HG02678 (cell line): ENCODE measurements around the gene SHKBP1.

ENCODE experiments used
- ATAC-seq: cut with Tn5 transposase; IDR thresholded peaks from one replicate; pipeline ENCODE4 v1.9.1; 2021; ENCODE audit warnings: mild to moderate bottlenecking, moderate library complexity; ENCODE audit not compliant: unreplicated experiment

SHKBP1 gene

DNA sequence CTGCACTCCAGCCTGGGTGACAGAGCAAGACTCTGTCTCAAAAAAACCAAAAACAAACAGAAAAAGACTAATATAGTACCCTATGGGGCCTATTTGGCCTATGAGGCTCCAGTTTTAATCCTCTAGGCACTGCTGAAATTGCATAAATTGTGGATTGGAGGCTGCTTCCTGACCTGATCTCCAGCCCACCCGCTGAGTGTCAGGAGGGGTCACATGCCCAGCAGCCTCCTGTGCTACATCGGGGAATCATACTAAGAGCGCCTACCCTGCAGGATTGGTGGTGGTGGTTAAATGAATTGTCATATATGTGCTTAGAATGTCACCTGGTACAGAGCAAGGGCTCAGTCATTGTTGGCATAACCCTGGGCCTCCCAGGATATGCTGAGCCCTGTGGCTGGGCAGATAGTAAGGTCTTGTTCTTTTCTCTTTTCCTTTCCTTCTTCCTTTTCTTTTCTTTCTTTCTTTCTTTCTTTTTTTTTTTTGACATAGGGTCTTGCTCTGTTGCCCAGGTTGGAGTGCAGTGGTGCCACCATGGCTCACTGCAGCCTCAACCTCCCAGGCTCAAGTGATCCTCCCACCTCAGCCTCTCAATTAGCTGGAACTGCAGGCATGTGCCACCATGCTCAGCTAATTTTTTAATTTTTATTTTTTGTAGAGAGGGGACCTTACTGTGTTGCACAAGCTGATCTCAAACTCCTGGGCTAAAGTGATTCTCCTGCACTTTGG lies 55.8 kb downstream of the SHKBP1 start:
- no peak for ATAC-seq

DNA sequence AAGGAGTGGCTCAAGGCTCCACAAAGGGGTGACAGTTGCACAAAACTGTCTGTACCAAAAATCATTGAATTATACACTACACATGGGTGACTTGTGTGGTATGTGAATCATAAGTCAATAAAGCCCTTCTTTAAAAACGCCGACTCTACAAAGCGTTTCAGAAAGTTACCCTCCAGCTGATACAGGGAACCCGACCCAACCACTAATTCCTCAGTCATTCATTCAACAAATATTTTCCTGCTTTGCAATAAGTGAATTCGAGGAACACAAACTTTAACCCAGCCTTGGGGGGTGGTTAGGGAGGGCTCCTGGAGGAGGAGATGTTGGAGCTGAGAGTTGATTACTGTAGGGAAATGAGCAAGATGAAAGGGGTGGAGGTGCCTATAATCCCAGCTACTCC lies 56.5 kb downstream of the SHKBP1 start:
- no peak for ATAC-seq

DNA sequence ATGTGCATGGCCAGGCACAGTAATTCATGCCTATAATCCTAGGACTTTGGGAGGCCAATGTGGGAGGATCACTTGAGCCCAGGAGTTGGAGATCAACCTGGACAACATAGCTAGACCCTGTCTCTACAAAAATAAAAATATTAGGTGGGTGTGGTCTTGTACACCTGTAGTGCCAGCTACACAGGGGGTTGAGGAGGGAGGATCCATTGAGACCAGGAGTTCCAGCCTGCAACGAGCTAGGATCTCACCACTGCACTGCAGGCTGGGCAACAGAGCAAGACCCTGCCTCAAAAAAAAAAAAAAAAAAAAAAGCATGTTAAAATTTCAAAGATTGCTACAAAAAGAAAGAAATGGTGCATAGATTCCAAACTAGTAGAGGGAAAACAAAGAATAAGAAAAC lies 61.7 kb downstream of the SHKBP1 start:
- no peak for ATAC-seq

DNA sequence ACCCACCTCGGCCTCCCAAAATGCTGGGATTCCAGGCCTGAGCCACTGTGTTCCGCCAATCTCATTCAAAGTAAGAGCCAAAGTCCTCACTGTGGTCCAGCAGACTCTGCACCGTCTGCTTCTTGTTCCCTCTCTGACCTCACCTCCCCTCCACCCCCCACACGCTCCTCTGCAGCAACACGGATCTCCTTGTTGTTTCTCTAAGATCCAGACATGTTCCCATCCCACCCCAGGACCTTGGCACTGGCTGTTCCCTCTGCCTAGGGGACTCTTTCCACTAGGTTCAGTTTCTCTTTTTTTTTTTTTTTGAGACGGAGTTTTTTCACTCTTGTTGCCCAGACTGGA lies 62.9 kb downstream of the SHKBP1 start:
- ATAC-seq: no peak

DNA sequence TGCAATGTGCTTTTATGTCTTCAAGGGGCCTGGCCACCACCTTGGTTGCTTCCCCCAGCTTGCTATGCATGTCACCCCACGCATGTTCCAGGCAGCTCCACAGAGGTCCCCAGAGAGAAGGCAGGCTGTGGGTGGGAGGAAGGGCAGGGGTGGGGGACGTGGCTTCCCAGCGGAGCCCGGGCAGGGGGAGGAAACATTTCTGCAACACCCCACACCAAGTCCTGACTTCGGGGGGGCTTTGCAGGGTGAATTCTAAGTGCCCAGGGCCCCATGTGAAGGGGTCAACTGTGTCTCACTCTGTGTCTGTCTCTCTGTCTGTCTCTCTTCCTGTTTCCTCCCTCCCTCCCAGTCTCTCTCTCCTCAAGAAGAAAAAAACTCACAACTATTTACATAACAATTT lies 64.1 kb downstream of the SHKBP1 start:
- ATAC-seq: no peak
